Activated CD4-positive, alpha-beta memory T cell treated with anti-CD3 and anti-CD28 coated beads, Interleukin-2, amount 10 ng/mL, durations not matched to agents 7 days and 5 days (primary cell): ENCODE results near the gene CSF2RB. TPM values are rescaled to one million over a fixed set of nuclear protein-coding genes. Genes with fewer than 3 reads are reported as not detected.

Source experiments
- CTCF ChIA-PET: fragments of 350-600 bp; sonication (Branson Sonifier 250); formaldehyde crosslinking; loops from one replicate; lab custom pipeline; 2021; ENCODE audit warnings: antibody characterized with exemption, inconsistent platforms; lab: Charles Lee
- POLR2A ChIA-PET: fragments of 350-600 bp; sonication (Branson Sonifier 250); formaldehyde crosslinking; loops from one replicate; lab custom pipeline; 2021; ENCODE audit warnings: antibody characterized with exemption; lab: Charles Lee
- DNase-seq: peaks from one replicate; pipeline ENCODE4 v3.0.0-alpha.2; 2020
- H3K27ac Mint-ChIP-seq: one replicate; pipeline ENCODE4 v1.8.0; 2021; ENCODE audit warnings: mild to moderate bottlenecking, mixed read lengths
- H3K27me3 Mint-ChIP-seq: one replicate; pipeline ENCODE4 v1.8.0; 2021; ENCODE audit warnings: mixed read lengths
- H3K36me3 Mint-ChIP-seq: one replicate; pipeline ENCODE4 v1.8.0; 2021; ENCODE audit warnings: low read depth, mixed read lengths
- H3K4me1 Mint-ChIP-seq: one replicate; pipeline ENCODE4 v1.8.0; 2021; ENCODE audit warnings: mixed read lengths
- H3K4me3 Mint-ChIP-seq: one replicate; pipeline ENCODE4 v1.8.0; 2021; ENCODE audit warnings: mild to moderate bottlenecking, mixed read lengths
- H3K9me3 Mint-ChIP-seq: one replicate; pipeline ENCODE4 v1.8.0; 2021; ENCODE audit warnings: mixed read lengths
- total RNA-seq, 2 experiments: library from RNA; stranded (reverse); gene quantifications; one replicate each; pipeline ENCODE4 v1.2.3, GENCODE V29; 2021

CSF2RB gene
- total RNA-seq, 2 experiments from 2014 or later: 2.3 to 3.0 TPM

DNA sequence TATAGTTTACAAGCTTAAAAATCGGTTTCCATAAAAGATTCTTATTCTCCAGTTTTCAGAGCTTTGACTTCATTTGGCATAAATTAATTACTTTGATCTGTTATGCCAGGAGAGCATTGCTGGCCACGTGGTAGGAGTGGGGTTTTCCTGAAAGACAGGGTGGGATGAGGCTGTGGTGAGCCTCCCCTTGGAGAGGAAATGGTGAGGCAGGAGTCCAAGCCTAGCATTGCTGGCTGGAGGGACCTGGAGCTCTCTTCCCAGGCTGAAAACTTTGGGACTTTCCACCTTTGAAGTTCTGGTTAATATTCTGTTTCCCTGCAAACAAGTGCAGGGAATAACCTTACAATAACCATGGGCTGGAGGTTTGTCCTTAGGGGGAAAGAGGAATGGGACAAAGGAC lies 21.1 kb upstream of the CSF2RB start:
- ChIA-PET POLR2A (interaction anchor here (1.6 kb wide), 1 partner anchor 18 kb away, joined by 3 read pairs; no protein-coding TSS in a partner anchor), CTCF (interaction anchor here (0.9 to 1.0 kb wide), 2 partner anchors 19 to 85 kb away, joined by 3 to 5 read pairs; no protein-coding TSS in a partner anchor)
- peaks cover 5% of the 10 kb centered on the region for H3K9me3 Mint-ChIP-seq

DNA sequence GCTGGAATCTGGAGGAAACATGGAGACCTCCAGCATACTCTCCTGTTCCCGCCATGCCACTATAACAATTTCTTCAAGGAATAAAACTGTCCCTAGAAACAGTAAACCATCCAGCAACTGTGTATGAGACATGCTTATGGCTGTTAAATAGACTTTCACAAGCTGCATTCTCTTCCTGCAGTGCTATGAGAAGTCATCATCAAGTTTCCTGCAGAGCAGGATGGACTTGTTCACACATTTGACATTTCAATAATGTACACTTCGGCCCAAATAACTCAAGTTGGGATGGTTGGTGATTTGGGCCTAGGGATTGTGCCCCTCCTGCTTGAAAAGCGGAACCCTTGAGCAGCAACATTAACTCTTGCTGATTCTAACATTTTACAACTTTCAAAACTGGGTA lies 20.2 kb upstream of the CSF2RB start:
- Mint-ChIP-seq H3K27ac (no peak overlapping the region), H3K4me1 (peaks cover 17% of the 10 kb centered on the region), H3K36me3 (peaks cover 18% of the 10 kb centered on the region), H3K4me3 (no peak overlapping the region), H3K9me3 (peaks cover 6% of the 10 kb centered on the region), H3K27me3 (peaks cover 3% of the 10 kb centered on the region)
- POLR2A ChIA-PET: no interaction called here
- CTCF ChIA-PET: no interaction called here
- no peak for DNase-seq

More for the DNA sequence above, 21.1 kb upstream of the CSF2RB start:
- DNase-seq: no peak
- Mint-ChIP-seq H3K4me3 (no peak overlapping the region), H3K27ac (no peak overlapping the region), H3K36me3 (peaks cover 20% of the 10 kb centered on the region), H3K4me1 (peaks cover 16% of the 10 kb centered on the region), H3K27me3 (peaks cover 4% of the 10 kb centered on the region)

DNA sequence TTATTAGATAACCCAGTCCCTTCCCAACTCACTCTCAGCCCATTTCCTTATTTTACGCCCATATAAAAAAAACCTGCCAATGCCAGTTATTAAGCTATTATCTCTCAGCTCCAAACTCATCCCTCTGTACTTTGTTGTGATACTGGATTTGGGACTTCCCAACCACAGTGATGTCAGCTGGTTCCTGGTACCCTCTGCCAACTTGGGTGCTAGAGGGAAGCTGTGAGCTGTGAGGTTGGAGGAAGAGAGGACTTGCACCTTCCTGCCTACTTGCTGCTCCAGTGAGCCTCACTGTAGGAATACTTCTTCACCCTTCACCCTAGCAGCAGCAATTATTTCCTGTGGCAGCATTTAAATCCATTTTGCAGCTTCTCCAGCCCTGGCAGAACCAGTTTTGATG lies 19.2 kb upstream of the CSF2RB start:
- Mint-ChIP-seq H3K27ac (no peak overlapping the region), H3K4me1 (peaks cover 20% of the 10 kb centered on the region)
- POLR2A ChIA-PET: interaction anchor here (0.6 kb wide), 1 partner anchor 34 kb away, joined by 3 read pairs; the partner anchor contains the start of gene NCF4

DNA sequence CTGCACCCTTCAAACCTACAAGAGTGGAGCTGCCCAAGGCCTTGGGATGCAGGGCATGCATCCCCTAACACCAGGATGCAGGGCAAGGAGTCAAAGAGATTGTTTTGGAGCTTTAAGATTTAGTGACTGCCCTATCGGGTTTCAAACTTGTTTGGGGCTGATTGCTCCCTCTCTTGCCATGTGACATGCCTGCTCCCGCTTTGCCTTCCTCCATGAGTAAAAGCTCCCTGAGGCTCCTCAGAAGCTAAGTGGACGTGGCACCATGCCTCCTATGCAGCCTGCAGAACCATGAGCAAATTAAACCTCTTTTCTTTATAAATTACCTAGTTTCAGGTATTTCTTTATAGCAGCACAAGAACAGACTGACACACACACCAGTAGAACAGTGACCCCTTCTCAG lies 15.8 kb upstream of the CSF2RB start:
- CTCF ChIA-PET: interaction anchor here (1.1 kb wide), 1 partner anchor 10 kb away, joined by 3 read pairs; no protein-coding TSS in a partner anchor
- H3K4me1 Mint-ChIP-seq: peaks cover 44% of the 10 kb centered on the region
- peaks cover 9% of the 10 kb centered on the region for H3K9me3 Mint-ChIP-seq
- POLR2A ChIA-PET: interaction anchor here (0.8 to 1.5 kb wide), 3 partner anchors 13 to 37 kb away, joined by 3 read pairs; partner anchors contain the start of gene NCF4
- no peak for DNase-seq
- no peak overlapping the region for H3K4me3 Mint-ChIP-seq
- H3K36me3 Mint-ChIP-seq: peaks cover 18% of the 10 kb centered on the region
- H3K27me3 Mint-ChIP-seq: peaks cover 3% of the 10 kb centered on the region
- no peak overlapping the region for H3K27ac Mint-ChIP-seq

More for the DNA sequence above, 19.2 kb upstream of the CSF2RB start:
- CTCF ChIA-PET: interaction anchor here (1.1 kb wide), 1 partner anchor 42 kb away, joined by 3 read pairs; no protein-coding TSS in a partner anchor
- H3K4me3 Mint-ChIP-seq: no peak overlapping the region
- no peak for DNase-seq
- peaks cover 9% of the 10 kb centered on the region for H3K9me3 Mint-ChIP-seq
- peaks cover 17% of the 10 kb centered on the region for H3K36me3 Mint-ChIP-seq
- H3K27me3 Mint-ChIP-seq: peaks cover 3% of the 10 kb centered on the region

DNA sequence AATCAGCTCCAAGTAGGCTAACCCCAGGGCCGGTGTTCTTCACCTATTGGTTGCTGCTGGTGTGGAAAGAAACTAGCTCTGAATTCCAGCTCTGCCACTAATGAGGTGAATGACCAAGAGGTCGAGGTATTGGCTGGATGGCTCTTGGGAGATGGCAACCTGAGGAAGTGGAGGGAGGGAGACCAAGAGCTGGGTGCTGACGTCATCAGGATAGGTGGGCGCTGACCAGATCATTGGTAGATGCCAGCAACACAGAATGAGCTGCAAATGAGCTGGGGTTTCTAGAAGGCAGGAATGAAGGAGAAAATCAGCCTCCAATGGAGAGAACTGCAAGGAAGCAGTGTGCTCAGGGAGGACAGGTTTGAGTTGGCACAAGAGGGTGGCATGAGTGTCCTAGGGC lies 14.7 kb upstream of the CSF2RB start:
- peaks cover 5% of the 10 kb centered on the region for H3K27me3 Mint-ChIP-seq
- no peak for DNase-seq
- peaks cover 22% of the 10 kb centered on the region for H3K36me3 Mint-ChIP-seq
- H3K27ac Mint-ChIP-seq: no peak overlapping the region
- CTCF ChIA-PET: interaction anchor here (1.1 kb wide), 1 partner anchor 11 kb away, joined by 3 read pairs; no protein-coding TSS in a partner anchor
- peaks cover 12% of the 10 kb centered on the region for H3K9me3 Mint-ChIP-seq
- H3K4me1 Mint-ChIP-seq: peaks cover 43% of the 10 kb centered on the region
- H3K4me3 Mint-ChIP-seq: no peak overlapping the region
- POLR2A ChIA-PET: interaction anchor here (3.6 kb wide), 1 partner anchor 37 kb away, joined by 19 read pairs; the partner anchor contains the start of gene NCF4

DNA sequence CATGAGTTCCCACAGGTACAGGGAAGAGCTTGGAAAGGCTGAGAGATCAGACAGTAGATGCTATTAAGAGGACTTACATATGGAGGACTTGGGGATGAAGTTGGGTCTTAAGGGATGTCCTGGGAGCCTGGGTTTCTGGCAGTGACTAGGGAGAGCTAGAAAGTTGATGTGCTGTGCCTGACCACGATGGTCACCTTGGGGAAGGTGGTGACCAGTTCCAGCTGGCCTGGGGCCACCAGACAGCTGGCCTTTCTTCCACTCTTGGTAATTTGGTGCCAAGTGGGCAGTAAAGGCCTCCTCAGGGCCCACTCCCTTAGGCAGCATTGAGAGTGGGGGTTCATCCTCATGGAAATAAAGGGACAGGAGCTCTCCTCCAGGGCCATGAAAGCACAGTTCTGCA lies 13.9 kb upstream of the CSF2RB start:
- no peak overlapping the region for H3K4me3 Mint-ChIP-seq
- peaks cover 19% of the 10 kb centered on the region for H3K36me3 Mint-ChIP-seq
- H3K9me3 Mint-ChIP-seq: peaks cover 17% of the 10 kb centered on the region
- ChIA-PET CTCF (interaction anchor here (1.2 to 3.5 kb wide), 2 partner anchors 9 to 43 kb away, joined by 3 to 14 read pairs; no protein-coding TSS in a partner anchor), POLR2A (interaction anchor here (3.6 kb wide), 1 partner anchor 38 kb away, joined by 19 read pairs; the partner anchor contains the start of gene NCF4)
- H3K27ac Mint-ChIP-seq: no peak overlapping the region
- H3K4me1 Mint-ChIP-seq: peaks cover 43% of the 10 kb centered on the region
- no peak for DNase-seq
- peaks cover 11% of the 10 kb centered on the region for H3K27me3 Mint-ChIP-seq

DNA sequence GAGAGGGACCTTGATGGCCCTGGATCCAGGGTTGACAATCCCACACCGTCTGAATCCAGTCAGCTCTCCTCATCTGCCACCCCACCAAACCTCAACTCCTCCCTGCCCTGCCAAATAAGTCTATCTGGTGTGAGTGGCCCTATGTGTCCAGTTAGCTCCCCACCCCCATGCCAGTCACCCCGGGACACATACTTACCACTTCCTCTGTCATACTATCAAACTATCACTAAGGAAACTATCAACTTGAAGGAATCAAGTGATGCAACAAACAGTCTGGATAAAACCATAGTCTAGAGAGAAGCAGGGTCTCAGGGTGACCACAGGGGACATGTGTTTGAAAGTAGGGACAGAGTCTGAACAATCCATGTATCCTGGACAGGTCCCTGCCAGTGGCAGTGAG lies 13.2 kb upstream of the CSF2RB start:
- Mint-ChIP-seq H3K27me3 (peaks cover 14% of the 10 kb centered on the region), H3K4me1 (peaks cover 43% of the 10 kb centered on the region), H3K4me3 (no peak overlapping the region), H3K27ac (peak overlapping the region; percentile 6), H3K36me3 (peaks cover 16% of the 10 kb centered on the region), H3K9me3 (peaks cover 18% of the 10 kb centered on the region)
- ChIA-PET POLR2A (interaction anchor here (3.6 kb wide), 1 partner anchor 39 kb away, joined by 19 read pairs; the partner anchor contains the start of gene NCF4), CTCF (interaction anchor here (1.2 to 3.5 kb wide), 3 partner anchors 9 to 44 kb away, joined by 3 to 14 read pairs (median 4); no protein-coding TSS in a partner anchor)
- DNase-seq: no peak

DNA sequence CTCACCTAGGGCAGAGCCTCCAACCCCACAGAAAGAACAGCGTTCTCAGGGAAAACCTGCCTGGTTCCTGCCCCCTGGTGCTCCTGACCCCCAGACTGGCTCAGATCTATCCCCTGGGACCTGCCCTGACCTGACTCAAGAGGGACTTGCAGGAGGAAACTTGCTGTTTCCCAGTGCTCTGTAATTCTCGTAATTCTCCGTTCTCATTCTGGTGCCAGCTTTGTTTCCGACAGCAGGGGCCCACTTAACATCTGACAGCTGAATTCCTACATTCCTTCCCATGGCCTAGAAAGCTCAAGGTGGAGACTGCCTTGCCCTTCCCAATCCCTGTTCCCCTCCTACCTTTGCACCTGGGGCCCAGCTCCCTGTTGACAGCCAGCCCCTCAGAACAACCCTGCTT lies 12.5 kb upstream of the CSF2RB start:
- Mint-ChIP-seq H3K9me3 (peaks cover 18% of the 10 kb centered on the region), H3K4me3 (peak overlapping the region; percentile 59), H3K27ac (peak overlapping the region; percentile 89), H3K27me3 (peaks cover 14% of the 10 kb centered on the region), H3K36me3 (peaks cover 12% of the 10 kb centered on the region), H3K4me1 (peaks cover 43% of the 10 kb centered on the region)
- ChIA-PET CTCF (interaction anchor here (1.7 to 3.5 kb wide), 2 partner anchors 27 to 45 kb away, joined by 4 to 14 read pairs; no protein-coding TSS in a partner anchor), POLR2A (interaction anchor here (1.2 to 3.6 kb wide), 3 partner anchors 27 to 77 kb away, joined by 4 to 19 read pairs (median 5); partner anchors contain the start of gene NCF4)
- DNase-seq: no peak

DNA sequence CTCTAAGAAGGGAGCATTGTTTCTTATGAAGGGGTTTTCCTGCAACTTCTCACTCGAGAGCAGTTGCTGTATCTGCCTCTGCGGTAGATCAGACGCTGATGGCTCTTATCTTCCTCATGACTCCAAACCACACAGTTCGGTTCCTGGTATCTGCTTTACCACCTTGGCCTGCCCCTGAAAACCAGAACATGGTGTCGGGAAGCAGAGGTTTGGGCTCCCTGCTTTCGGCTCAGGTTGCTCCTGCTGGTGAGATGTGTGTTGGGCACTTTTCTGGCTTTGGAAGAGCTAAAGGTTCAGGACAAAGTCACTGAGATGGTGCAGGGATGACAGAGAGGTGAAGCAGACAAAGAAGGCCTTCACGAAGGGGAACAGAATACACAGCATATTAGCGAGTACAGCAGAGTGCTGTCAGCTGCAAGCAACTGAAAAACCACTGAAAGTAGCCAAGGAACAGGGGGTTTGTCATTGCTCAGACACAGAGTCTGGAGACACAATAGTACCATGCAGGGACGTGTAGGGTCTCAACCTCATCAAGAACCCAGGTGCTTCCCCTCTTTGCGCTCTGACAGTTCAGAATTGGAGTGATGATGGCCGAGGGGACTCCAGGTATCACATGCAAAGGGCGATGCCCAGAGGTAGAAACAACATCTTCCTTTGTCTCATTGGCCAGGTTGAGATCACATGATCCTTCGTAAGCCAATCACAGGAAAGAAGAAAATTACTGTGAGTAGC lies 11.9 kb upstream of the CSF2RB start:
- peaks cover 12% of the 10 kb centered on the region for H3K36me3 Mint-ChIP-seq
- peak overlapping the region; percentile 59 for H3K4me3 Mint-ChIP-seq
- ChIA-PET POLR2A (interaction anchor here (1.1 to 3.6 kb wide), 4 partner anchors 13 to 76 kb away, joined by 3 to 19 read pairs (median 4); partner anchors contain the start of gene NCF4), CTCF (interaction anchor here (1.7 to 3.5 kb wide), 2 partner anchors 28 to 45 kb away, joined by 4 to 14 read pairs; no protein-coding TSS in a partner anchor)
- peaks cover 18% of the 10 kb centered on the region for H3K9me3 Mint-ChIP-seq
- peak; percentile 47 for DNase-seq
- H3K4me1 Mint-ChIP-seq: peaks cover 43% of the 10 kb centered on the region
- H3K27ac Mint-ChIP-seq: peak overlapping the region; percentile 89
- H3K27me3 Mint-ChIP-seq: peaks cover 14% of the 10 kb centered on the region

DNA sequence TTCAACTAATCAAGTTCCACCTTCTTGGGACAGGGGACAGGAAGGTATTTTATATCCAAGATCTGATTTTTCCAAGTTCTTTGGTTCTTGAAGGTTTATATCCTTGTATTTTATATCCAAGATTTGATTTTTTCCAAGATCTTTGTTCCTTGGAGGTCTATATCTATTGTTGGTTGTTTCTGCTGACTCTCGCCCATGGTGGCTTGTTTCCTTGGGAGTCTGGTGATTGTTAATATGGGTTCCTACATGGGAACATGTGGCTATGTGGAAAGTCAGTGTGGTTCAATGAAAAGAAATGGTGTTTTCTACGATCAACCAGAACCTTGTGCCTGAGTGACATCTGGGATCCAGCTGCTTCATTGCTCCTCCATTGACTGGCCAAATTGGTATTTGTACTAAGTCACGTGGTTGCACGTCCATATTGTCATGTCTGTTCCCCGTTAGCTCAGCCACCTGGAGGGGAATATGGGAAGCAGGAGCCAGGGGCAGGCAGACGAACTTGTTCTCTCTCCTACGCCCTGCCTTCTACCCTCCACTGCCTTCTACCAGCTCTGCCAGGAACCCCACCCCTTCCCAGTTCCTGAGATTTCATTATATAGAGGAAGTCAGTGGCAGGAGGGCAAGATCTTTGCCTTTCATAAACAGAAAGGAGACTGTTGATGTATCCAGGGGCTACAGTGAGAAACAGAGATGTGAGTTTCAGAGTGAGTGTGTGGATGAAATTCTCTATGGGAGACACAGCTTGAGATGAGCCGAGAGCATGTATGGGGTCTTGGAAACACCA lies 11.1 kb upstream of the CSF2RB start:
- no peak for DNase-seq
- Mint-ChIP-seq H3K9me3 (peaks cover 15% of the 10 kb centered on the region), H3K4me3 (no peak overlapping the region), H3K27me3 (peaks cover 12% of the 10 kb centered on the region), H3K27ac (peak overlapping the region; percentile 50), H3K4me1 (peaks cover 39% of the 10 kb centered on the region), H3K36me3 (peaks cover 9% of the 10 kb centered on the region)
- ChIA-PET CTCF (interaction anchor here (3.5 kb wide), 1 partner anchor 46 kb away, joined by 14 read pairs; no protein-coding TSS in a partner anchor), POLR2A (interaction anchor here (1.1 to 3.6 kb wide), 3 partner anchors 12 to 75 kb away, joined by 3 to 19 read pairs (median 5); partner anchors contain the start of gene NCF4)

DNA sequence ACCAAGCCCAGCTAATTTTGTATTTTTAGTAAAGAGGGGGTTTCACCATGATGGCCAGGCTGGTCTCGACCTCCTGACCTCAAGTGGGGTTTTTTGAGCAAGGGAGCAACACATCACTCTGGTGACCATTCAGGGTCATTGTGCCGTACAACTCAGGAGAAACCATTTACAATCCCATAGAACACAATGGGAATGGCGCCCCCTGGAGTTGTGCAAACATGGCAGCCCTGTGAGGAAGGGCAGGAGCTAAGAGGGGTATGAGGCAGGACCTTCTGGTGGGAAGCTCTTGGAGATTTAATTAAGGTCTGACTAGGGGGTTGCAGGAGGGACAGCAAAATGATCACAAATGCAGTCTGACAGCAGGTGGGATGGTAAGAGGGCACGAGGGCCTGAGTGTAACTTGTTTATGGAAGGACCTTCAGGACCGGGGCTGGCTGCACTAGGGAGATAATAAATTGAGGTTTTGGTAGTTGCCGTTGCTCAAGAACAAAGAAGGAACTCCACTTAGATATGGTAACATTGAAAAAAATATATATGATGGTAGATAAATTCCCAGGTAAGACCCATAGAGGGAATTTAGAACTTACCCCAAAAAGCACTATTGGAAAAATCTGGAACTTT lies 9.1 kb upstream of the CSF2RB start:
- H3K27me3 Mint-ChIP-seq: peaks cover 24% of the 10 kb centered on the region
- CTCF ChIA-PET: interaction anchor here (0.7 to 1.5 kb wide), 2 partner anchors 48 to 146 kb away, joined by 3 to 4 read pairs; no protein-coding TSS in a partner anchor
- POLR2A ChIA-PET: interaction anchor here (0.9 kb wide), 1 partner anchor 14 kb away, joined by 3 read pairs; no protein-coding TSS in a partner anchor
- peaks cover 5% of the 10 kb centered on the region for H3K36me3 Mint-ChIP-seq
- peaks cover 30% of the 10 kb centered on the region for H3K4me1 Mint-ChIP-seq
- H3K9me3 Mint-ChIP-seq: peaks cover 9% of the 10 kb centered on the region
- no peak overlapping the region for H3K27ac Mint-ChIP-seq
- DNase-seq: no peak
- no peak overlapping the region for H3K4me3 Mint-ChIP-seq
